Peyer's patch (tissue), 4 donors: ENCODE measurements around the gene GCGR. TPM values are rescaled to one million over a fixed set of nuclear protein-coding genes. Genes with fewer than 3 reads are reported as not detected.

ENCODE experiments used
- DNase-seq, 3 donors: peaks; one replicate each; pipeline ENCODE4 v3.0.0-alpha.2; 2017 to 2019
- H3K27ac ChIP-seq, 4 donors: fragments of 200-600 bp; sonication (generic); one replicate each; pipeline ENCODE4 v1.5.1; 2016 to 2019
- H3K27me3 ChIP-seq, 2 donors: fragments of 200-600 bp; sonication (generic); one replicate each; pipeline ENCODE4 v1.5.1; 2019
- H3K36me3 ChIP-seq, 3 donors: fragments of 200-600 bp; sonication (generic); one replicate each; pipeline ENCODE4 v1.5.1; 2016 to 2019
- H3K4me1 ChIP-seq, 4 donors: fragments of 200-600 bp; sonication (generic); one replicate each; pipeline ENCODE4 v1.5.1; 2016 to 2019
- H3K4me3 ChIP-seq, 4 donors: fragments of 200-600 bp; sonication (generic); 1 replicate in 3 of 4; 2 replicates in 1 of 4; pipeline ENCODE4 v1.5.1; 2016 to 2019; ENCODE audit warnings: mild to moderate bottlenecking in 1 of 4
- H3K9me3 ChIP-seq, 4 donors: fragments of 200-600 bp; sonication (generic); one replicate each; pipeline ENCODE4 v1.5.1; 2016 to 2019; ENCODE audit warnings: mild to moderate bottlenecking in 1 of 4
- POLR2A ChIP-seq, 2 donors: fragments of 450-650 bp; IDR thresholded peaks; one replicate each; pipeline ENCODE4 v1.5.1; 2017; ENCODE audit warnings: antibody characterized with exemption in 2 of 2, mild to moderate bottlenecking in 2 of 2, moderate library complexity in 2 of 2
- total RNA-seq, 4 donors: library from RNA; depleted of rRNA; stranded (reverse); fragments of >200 nt; gene quantifications; one replicate each; pipeline ENCODE4 v1.1.0, GENCODE V29; 2016
- TF ChIP-seq, protein P1 (sequence below), 6 experiments: fragments of 450-650 bp in 4 of 6; fragments of 200-600 bp in 2 of 6; sonication (generic) in 1 of 6; IDR thresholded peaks; one replicate each; pipeline ENCODE4 v1.5.1; 2017 to 2019; ENCODE audit warnings: antibody characterized with exemption in 6 of 6, mild to moderate bottlenecking in 3 of 6, moderate library complexity in 1 of 6

Gene GCGR
- total RNA-seq, 4 donors from 2014 or later = 0.67 to 1.1 TPM; not detected in 2

DNA sequence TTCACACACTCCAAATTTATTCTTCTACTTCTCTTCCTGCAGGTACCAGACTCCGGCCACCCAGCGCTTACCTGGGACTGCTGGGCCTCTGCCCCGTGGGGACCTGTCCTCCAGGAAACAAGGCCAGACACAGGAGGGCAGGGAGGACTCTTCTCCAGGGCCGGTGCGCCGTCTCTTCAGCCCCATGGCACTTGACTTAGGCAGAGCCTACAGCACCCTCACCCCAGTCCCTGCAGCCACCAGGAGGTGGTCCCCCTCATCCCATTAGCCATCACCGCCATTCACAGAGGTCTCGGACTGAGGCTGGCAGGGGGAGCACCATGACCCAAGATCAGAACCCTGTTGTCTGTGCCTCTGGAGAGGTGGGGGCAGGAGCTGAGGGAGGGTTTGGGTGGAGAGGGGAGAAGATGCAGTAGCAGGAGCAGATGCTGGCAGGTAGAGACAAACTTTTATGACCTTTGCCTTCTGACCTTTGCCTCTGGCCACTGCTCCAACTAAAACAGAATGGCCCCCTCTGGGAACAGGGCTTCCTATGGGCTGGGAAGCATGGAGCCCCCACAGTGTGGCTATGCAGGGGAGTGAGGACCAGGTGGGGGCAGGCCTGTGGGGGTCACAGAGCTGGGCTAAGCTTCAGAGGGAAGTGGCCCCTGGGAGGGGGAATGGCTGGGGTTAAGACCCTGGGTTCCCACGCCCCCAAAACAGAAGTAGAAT, 1.7 kb upstream of the GCGR start:
- H3K27me3 ChIP-seq = peaks cover 0 to 36% of the 10 kb centered on the region in 2 donors
- TF ChIP-seq, protein P1, sequence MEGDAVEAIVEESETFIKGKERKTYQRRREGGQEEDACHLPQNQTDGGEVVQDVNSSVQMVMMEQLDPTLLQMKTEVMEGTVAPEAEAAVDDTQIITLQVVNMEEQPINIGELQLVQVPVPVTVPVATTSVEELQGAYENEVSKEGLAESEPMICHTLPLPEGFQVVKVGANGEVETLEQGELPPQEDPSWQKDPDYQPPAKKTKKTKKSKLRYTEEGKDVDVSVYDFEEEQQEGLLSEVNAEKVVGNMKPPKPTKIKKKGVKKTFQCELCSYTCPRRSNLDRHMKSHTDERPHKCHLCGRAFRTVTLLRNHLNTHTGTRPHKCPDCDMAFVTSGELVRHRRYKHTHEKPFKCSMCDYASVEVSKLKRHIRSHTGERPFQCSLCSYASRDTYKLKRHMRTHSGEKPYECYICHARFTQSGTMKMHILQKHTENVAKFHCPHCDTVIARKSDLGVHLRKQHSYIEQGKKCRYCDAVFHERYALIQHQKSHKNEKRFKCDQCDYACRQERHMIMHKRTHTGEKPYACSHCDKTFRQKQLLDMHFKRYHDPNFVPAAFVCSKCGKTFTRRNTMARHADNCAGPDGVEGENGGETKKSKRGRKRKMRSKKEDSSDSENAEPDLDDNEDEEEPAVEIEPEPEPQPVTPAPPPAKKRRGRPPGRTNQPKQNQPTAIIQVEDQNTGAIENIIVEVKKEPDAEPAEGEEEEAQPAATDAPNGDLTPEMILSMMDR (IDR thresholded peaks at IDR 0.05) = no peak
- no peak for TF ChIP-seq POLR2A (IDR thresholded peaks at IDR 0.05)

DNA sequence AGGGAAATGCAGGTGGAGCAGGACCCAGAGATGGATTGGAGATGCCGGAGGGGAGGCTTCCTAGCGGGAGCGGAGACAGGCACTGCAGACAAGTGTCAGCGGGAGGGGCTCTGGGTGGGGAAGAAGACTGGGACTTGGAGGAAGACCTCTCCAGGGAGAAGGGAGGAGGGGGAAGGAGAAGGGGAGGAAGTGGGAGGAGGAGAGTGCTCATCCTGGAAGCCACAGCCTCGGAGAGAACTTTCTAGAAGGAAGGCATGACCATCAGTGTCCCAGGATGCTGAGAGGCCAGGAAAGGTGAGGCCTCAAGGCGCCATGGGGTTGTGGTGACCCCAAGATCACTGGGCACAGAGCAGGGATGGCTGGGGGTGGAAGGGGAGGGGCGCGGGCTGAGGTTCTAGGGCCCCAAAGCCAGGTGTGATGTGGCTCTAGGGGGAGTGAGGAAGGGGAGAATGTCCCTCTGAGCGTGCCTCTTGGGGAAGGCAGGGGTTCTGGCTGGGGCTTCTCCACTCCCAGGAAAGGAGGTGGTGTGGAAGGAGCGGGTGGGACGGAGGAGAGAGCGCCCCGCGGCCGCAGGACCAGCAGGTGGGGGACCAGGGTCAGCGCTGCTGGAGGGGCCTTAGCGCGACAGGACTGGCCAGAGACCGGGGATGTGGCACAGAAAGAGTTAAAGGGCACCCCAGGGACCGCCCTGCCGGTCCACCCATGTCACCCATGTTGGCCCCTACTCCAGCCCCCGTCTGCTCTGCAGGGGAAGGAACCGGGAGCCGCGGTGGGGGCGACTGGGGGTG, 900 bp upstream of the GCGR start:
- H3K27ac ChIP-seq = no peak overlapping the region
- peaks cover 0 to 23% (median 6%) of the 10 kb centered on the region in 4 donors for H3K4me1 ChIP-seq
- H3K9me3 ChIP-seq = no peaks in the 10 kb centered on the region
- H3K27me3 ChIP-seq = peaks cover 0 to 36% of the 10 kb centered on the region in 2 donors
- no peak for DNase-seq
- no peak overlapping the region for H3K4me3 ChIP-seq
- H3K36me3 ChIP-seq = no peaks in the 10 kb centered on the region
- TF ChIP-seq POLR2A (IDR thresholded peaks at IDR 0.05) = no peak
- TF ChIP-seq, protein P1 (IDR thresholded peaks at IDR 0.05) = no peak

More for the DNA sequence above, 1.7 kb upstream of the GCGR start:
- H3K9me3 ChIP-seq = no peaks in the 10 kb centered on the region
- no peak overlapping the region for H3K27ac ChIP-seq
- H3K36me3 ChIP-seq = no peaks in the 10 kb centered on the region
- no peak for DNase-seq
- no peak overlapping the region for H3K4me3 ChIP-seq
- H3K4me1 ChIP-seq = peaks cover 0 to 23% (median 6%) of the 10 kb centered on the region in 4 donors

DNA sequence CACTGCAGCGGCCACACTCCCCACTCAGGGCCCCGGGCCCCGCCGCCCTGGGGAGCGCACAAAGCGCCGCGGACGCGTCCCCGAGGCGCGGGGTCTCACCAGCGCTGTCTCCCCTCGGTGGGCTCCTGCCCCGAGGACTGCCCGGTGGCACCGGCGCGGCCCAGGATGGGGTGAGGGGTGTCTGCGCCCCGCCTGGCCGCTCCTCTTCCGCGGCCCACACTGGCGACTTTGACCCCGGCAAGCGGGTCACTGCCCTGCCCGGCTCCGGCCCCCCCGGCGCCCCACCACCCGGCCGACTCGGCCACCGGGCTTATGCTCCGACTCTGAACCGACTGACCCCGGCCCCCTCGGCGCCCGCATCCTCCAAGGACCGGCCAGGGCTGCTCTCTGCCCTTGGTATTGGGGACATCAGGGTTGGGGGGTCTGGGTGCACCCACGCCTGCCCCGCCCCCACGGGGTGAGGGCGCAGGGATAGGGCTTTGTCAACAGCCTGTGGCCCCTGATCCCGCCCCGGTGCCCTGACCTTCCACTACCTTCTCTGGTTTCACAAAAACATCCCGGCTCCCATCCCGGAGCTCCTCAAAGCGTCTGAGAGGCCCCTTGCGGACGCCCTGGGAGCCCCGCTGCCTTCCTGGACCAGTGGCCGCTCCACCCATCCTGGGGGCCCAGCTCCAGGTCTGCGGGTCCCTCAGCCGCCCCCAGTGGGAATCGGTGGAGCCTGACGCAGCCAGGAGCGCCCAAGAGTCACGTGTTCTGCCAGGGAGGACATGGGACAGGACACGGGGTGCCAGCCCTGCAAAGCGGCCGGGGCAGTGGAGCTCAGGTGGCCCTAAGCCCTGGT, 829 bp downstream of the GCGR start:
- Histone ChIP-seq H3K4me1 (peaks cover 0 to 23% (median 6%) of the 10 kb centered on the region in 4 donors), H3K27ac (no peak overlapping the region), H3K27me3 (peaks cover 0 to 36% of the 10 kb centered on the region in 2 donors), H3K9me3 (no peaks in the 10 kb centered on the region), H3K4me3 (peak overlapping the region in 3 of 4 donors; percentile 14 to 31 (median 18)), H3K36me3 (no peaks in the 10 kb centered on the region)
- no peak for DNase-seq
- no peak for TF ChIP-seq POLR2A (IDR thresholded peaks at IDR 0.05)
- TF ChIP-seq, protein P1 (IDR thresholded peaks at IDR 0.05) = no peak

DNA sequence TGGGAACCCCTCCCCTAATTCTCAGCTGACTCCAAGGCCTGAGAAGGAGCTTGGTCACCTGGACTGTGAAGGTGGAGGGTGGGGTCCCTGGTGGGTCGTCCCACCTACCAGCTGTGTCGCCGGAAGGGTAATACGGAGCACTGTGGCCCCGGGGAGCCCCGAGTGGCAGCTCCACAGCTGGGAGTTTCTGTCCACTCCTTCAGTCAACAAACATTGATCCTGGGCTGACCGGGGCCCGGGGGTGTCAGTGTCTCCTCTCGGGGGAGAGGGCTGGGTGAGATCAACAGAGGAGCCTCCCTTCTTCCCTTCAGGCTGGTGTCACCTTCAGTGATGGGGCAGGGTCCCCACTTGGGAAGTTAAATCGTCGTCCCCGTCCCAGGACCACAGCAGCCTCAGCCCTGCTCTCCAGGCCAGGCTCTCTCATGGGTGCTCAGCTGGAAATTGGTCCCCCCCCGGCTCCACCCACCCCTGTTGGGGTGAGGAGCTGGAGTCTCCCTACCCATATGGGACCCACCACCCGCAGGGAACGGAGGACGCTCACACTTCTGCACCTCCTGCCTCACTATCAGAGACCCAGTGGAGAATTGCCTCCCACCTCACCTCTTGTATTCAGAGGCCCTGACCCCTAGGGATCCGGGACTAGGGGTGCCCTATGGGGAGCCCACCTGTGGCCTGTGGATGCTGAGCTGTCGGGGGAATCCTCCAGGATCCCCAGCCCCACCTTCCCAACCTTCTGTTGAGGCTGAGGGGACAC, 1.9 kb downstream of the GCGR start:
- H3K27me3 ChIP-seq = peaks cover 0 to 36% of the 10 kb centered on the region in 2 donors
- no peaks in the 10 kb centered on the region for H3K36me3 ChIP-seq
- no peak overlapping the region for H3K27ac ChIP-seq
- no peaks in the 10 kb centered on the region for H3K9me3 ChIP-seq
- peaks cover 0 to 23% (median 6%) of the 10 kb centered on the region in 4 donors for H3K4me1 ChIP-seq
- no peak for DNase-seq
- TF ChIP-seq, protein P1 (IDR thresholded peaks at IDR 0.05) = no peak
- TF ChIP-seq POLR2A (IDR thresholded peaks at IDR 0.05) = no peak
- H3K4me3 ChIP-seq = no peak overlapping the region
